Measurements from ENCODE around the gene CD2AP.

The CD2AP gene

GRCh38 chr6:47477497-47478232, at the start of gene CD2AP:
Gene CD2AP (plus strand): TSS chr6:47477789. CDS start chr6:47478245, 456 bp downstream.
- DNase-seq (ENCODE audit: low read depth): peak; percentile 79
- H3K4me3 ChIP-seq (ENCODE audit: low read depth, low read length): peak within 1 kb of the TSS; percentile 97
- TF ChIP-seq CTCF (IDR thresholded peaks at IDR 0.05; ENCODE audit: low read depth, low read length, missing control alignments): no peak

GRCh38 chr6:47428288-47428687, 49.3 kb upstream of the CD2AP start:
- no peak overlapping the region for H3K4me3 ChIP-seq (ENCODE audit: low read depth, low read length)
- DNase-seq (ENCODE audit: low read depth): no peak
- TF ChIP-seq CTCF (IDR thresholded peaks at IDR 0.05; ENCODE audit: low read depth, low read length, missing control alignments): no peak

- DNase-seq (ENCODE audit: low read depth): no peak
- no peak for TF ChIP-seq CTCF (IDR thresholded peaks at IDR 0.05; ENCODE audit: low read depth, low read length, missing control alignments)
- no peak overlapping the region for H3K4me3 ChIP-seq (ENCODE audit: low read depth, low read length)
Observed at GRCh38 chr6:47428746-47429664, 48.6 kb upstream of the CD2AP start.

- no peak for TF ChIP-seq CTCF (IDR thresholded peaks at IDR 0.05; ENCODE audit: low read depth, low read length, missing control alignments)
Observed at GRCh38 chr6:47434372-47435253, 43.0 kb upstream of the CD2AP start.

GRCh38 chr6:47435254-47435612, 42.4 kb upstream of the CD2AP start:
- no peak for TF ChIP-seq CTCF (IDR thresholded peaks at IDR 0.05; ENCODE audit: low read depth, low read length, missing control alignments)
- H3K4me3 ChIP-seq (ENCODE audit: low read depth, low read length): no peak overlapping the region
- no peak for DNase-seq (ENCODE audit: low read depth)

More at GRCh38 chr6:47434372-47435253, 43.0 kb upstream of the CD2AP start:
- no peak overlapping the region for H3K4me3 ChIP-seq (ENCODE audit: low read depth, low read length)
- no peak for DNase-seq (ENCODE audit: low read depth)

- no peak for TF ChIP-seq CTCF (IDR thresholded peaks at IDR 0.05; ENCODE audit: low read depth, low read length, missing control alignments)
- H3K4me3 ChIP-seq (ENCODE audit: low read depth, low read length): no peak overlapping the region; the same call in 1 of the 2 replicates
- peak; percentile 53 for DNase-seq (ENCODE audit: low read depth)
Observed at GRCh38 chr6:47437592-47437991, 40.0 kb upstream of the CD2AP start.

Data from GM12864 (cell line).